Measurements from ENCODE around the gene EFHD2.
"Not testable (repeated sequence)": the region's sequence is repeated elsewhere in the genome, so short reads cannot be mapped to it uniquely, and the experiment has no call there.

The EFHD2 gene

DNA sequence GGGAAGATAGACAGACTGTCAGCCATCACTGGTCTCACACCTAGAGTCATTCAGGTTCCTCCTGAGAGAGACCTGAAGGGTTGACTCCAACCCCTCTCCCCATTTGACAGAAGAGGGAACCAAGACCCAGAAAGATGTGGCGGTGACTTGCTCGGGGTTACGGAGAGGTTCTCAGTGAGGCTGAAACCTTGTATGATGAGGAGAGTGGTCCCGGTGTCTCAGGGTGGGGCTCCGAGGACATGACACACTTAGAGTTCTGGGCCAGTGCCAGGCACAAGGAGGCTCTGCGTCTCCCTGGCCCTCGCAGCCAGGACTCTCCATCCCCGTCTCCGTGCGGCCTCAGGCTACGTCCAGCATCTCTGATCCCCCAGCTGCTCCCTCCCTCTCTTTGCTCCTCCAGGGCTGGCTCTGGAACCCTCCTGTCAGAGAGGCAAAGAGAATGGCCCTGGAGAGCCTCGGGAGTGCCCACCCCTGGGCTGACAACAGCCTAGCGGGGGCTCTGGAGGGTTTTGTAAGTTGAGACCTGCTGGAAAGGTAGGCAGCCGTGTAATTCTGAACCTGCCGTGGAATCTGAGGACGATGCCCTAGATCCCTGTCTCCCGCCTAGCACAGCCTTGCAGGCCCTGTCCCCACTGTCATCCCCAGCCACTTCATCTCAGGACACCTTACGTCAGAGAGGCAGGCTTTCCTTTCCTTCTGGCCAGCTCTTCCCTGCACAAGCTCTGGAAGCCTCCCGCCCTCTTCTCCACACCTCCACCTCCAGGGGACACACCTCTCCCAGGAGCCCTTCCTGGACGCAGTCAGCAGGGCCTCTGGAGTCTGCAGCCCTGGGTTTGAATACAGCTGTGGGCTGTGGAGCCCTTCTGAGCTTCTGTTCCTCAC is 4.1 kb downstream of the EFHD2 start:
- DNase-seq, result no peak

DNA sequence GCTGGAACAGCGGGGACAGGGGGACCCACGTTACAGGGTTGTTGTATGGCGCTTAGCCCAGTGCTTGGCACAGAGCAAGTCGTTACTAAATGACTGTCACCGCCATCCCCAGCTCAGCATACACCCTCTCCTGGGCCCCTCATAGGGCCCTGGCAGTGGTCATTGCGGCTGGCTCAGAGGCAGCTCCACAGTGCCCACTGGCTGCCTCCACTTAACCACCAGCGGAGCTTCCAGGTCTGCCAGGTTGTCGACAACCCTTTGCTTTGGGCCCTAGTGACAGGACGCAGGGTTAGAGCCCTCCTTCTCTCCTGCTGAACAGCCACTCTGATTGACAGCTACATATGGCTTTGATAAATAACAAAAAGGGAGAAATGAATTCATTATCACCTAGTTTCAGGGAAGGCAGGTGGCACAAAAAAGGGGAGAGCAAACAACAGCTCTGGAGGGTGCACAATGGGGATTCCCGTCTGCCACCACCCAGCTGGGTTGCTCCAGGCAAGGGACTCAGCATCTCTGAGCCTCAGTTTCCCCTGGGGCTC is 4.8 kb downstream of the EFHD2 start:
- DNase-seq, result no peak

DNA sequence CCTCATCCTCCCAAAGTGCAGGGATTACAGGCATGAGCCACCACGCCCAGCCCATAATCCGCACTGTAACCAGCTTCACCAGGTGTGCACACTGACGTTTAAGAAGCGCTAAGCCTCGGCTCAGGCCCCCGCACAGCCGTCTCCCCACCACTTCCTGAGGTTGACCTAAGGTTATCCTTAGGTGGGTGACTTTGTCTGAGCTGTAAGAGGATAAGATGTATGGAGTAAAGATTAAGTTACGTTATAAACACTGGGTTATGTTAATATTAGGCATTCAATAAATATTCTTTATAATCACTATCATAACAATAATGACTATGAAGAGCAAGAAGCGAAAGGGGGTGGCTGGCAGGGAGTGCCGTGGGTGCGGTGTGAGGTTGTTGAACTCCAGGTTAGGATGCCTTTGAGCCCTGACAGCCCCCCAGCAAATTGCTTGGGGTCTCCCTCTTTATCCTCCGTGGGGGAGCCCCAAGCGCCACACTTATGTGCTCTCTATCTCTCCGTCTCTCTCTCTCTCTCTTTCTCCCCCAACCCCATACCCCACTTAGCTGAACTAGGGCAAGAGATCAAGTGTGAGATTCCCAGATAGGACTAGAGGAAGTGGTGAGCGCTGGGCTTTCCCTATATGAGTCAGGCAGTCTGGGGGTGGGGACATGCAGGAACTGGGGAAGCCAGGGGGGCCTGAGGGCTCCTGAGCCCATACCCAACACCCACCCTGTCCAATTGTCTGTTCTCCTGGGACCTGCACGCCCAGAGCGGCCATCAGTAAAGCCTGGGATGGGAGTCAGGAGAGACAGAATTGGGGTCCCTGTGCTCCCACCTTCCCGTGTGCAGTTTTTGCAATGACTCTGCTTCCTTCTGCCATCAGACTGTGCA is 7.6 kb downstream of the EFHD2 start:
- DNase-seq, result peak; percentile 32

DNA sequence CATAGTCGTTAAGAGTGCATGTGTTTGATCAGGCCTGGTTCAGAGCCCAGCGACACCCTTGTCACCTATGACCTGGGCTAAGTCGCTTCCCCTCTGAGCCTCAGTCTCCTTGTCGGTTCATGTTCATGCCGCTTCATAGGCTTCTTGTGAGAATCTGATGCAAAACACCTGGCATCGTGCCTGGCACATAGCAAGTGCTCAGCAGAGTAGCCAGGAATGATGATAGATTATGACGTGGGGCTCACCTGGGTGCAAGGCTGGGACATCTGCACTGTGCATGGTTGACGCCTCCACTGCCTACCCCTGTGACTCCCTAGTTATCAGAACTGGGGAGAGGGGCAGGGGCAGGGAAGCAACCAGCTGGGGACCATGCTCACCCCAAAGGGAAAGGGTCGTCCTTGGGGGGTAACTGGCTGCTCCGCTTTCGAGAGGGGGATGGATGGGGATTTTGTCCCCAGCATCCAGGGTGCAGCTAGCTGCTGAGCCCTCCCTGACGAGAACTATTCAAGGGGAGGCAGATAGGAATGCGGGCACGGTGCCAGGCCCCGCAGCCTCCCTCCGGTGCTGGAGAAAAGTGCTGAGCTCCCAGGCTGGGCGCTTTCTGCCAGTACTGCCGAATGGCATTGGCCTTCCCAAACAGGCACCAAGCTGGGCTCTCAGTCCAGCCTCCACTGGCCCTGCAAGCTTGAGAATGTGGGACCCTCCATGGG is 9.3 kb downstream of the EFHD2 start:
- no peak for DNase-seq

DNA sequence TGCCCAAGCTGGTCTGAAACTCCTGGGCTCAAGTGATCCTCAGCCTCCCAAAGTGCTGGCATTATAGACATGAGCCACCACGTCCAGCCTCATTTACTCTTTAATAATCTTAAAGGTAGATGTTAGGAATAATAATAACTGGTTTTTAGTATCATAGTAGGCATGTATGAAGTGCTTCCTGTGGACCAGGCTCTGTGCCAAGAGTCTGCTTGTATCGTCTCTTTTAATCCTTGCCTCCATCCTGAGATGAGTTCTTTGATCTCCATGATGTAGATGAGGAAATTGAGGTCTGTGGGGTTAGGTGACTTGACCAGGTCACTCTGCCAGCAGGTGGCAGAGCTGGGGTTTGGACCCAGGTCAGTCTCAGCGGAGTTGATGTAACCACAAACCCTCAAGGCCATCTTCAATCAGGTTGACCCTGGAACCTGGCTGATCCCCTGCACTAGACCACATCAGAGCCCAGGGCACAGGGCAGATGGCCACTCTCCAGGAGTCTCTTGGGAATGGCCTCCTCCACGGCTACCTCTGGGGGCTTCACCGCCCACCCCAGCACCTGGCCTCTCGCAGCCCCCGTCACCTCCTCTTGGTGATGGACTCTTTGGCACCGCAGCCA is 11.3 kb downstream of the EFHD2 start:
- DNase-seq, result no peak

DNA sequence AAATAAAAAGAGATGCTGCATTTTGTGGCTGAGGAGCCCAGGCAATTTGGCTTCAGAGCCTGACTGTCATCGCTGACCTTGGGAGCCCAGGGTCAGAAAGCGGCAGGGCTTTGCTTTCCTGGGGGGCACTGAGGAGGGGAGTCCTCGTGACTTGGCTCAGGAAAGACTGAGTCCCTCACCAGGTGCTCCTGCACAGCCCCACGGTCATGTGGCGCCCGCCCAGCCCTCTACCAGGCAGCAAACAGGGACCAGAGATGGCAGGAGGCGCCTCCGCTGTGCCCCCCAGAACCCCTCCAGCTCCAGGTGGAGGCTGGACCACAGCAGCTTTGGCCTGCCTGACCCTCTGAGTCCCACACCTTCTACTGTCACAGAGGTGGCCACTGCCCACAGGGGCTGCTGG is 13.2 kb downstream of the EFHD2 start:
- no peak for DNase-seq

DNA sequence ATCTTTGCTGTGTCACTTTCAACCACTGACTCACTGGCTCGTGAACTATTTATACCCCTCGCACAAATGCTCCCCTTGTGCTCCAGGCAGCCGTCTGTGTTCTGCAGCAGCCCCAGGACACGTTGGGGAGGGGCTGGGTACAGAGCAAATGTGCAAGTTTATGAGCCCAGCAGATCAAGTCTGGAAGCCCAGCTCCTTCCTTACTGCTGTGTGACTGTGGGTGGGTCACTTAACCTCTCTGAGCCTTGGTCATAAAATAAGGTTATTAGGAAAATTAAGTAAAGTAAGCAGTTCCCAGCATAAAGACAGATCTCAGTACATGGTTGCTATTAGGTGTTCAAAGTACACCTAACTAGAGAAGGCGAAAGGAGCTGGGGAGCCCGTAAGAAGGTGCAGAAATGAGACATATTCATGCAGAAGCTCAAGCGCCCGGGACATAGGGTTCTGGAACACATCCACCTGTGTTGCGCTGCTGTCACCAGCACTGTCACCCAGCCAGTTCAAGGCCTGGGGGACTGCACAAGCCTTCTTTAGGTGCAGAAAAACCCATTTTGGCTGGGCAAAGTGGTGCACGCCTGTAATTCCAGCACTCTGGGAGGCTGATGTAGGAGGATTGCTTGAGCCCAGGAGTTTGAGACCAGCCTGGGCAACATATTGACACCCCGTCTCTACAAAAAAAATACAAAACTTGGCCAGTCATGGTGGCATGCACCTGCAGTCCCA is 13.8 kb downstream of the EFHD2 start:
- DNase-seq, result no peak

DNA sequence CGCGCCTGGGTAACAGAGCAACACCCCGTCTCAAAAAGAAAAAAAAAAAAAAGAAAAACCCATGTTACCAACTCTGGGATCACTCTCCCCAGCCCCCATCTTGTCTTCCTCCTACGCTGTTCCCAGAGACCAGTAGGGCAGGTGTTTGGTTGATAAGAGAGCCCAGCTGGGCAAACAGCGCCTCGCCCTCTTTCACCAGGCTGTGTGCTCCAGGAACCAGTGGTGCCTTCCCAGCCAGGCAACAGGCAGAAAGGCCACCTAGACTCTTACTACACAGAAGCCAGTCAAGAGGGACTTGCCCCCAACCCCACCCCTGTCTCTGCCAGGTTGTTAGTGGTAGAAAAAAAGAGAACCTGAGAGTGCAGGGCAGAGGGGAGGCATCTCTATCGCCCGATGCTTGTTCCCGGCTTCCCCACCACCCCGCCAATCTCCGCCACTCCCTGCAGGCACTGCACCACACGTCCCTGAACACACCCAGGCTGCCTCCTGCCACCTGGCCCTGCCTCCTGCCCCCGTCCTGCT is 14.5 kb downstream of the EFHD2 start:
- DNase-seq, result no peak

DNA sequence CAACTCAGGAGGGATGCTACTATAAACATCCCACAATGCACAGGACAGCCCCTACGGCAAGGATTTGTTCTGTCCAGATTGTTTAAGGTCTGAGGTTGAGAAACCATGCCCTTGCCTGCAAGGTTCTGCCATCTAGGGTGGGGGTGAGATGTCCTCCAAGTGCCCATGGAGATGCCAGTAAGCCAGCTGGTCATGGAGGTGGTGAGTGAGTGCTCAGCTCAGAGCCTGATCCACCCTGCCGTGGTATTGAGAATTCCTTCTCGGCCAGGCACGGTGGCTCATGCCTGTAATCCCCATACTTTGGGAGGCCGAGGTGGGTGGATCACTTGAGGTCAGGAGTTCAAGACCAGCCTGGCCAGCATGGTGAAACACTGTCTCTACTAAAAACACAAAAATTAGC is 15.3 kb downstream of the EFHD2 start:
- DNase-seq, result no peak

DNA sequence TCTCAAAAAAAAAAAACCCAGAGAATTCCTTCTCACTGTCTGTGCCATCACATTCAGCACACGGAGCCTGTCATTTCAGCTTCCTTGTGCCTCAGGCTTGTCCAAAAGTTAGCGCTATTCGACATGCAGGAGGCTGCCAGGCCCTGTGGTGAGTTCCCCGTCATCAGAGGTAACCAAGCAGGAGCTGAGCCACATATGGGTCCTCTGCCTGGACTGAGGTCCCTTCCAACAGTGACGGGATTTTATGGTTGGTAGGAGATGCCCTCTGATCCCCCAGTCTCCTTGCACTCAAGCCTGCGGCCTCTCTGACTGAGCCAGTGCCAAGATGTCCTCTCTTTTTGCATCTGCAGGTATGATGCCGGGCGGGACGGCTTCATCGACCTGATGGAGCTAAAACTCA is 15.8 kb downstream of the EFHD2 start:
- DNase-seq, result no peak

DNA sequence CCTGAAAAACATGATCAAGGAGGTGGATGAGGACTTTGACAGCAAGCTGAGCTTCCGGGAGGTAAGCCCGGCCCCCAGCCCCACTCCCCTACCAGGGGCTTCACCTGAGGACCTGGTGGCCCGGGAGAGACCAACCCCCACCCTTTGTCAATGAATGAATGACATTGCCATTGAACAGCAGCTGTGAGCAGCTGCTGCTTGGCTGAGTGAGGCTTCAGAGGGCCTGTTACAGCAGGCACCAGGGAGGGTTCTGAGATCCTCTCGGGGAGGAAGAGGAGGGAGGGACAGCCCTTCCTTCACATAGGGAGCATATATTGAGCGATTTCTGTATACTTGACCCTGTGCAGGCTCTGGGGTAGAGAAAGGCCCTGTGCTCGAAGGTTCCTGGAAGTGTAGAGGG is 16.3 kb downstream of the EFHD2 start:
- no peak for DNase-seq

DNA sequence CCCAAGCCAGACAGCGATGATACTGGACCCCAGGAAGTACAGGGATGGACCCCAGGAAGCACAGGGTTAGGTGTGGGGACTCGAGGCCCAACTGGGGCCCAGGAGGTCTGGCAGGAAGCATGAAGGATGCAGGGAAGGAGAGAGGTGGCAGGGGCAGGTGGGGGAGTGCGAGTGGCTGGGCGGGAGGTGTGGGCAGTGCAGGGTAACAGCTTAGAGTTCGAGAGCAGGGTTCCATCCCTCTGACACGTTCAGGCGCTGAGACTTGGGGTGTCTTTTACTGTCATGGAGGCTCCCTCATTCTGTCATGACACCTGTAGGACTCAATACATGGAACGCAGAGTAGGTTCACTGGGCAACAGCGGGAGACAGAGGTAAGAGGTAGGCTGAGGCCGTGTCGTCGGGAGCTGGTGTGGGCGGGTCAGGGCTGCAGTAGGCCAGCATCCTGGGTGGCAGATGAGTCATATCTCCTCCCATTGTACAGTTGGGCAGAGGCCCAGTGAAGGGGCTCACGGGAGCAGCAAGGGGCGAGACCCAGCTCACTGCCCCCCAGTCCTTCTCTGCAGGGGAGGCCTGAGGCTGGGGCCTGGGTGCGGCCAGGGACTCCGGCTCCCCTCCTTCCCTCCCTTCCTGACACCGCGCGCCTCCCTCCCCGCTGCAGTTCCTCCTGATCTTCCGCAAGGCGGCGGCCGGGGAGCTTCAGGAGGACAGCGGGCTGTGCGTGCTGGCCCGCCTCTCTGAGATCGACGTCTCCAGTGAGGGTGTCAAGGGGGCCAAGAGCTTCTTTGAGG is 17.0 kb downstream of the EFHD2 start:
- no peak for DNase-seq

DNA sequence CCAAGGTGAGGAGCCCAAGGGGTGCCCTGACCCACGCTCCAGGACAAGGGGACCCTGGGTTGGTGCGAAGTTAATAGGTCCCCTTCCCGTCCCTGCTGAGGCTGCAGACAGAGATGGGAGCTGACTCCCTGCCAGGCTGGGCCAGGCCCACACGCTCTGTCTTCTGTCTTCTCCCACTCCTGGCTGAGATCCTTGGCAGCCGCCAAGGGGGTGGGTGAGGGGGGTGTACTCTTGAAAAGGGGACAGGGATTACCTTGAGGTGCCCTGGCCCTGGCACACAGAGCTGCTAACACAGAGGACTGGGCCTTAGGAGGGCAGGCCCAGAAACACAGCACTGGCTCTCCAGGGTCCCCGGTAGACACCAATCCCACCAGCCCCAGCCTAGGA is 17.6 kb downstream of the EFHD2 start:
- no peak for DNase-seq

DNA sequence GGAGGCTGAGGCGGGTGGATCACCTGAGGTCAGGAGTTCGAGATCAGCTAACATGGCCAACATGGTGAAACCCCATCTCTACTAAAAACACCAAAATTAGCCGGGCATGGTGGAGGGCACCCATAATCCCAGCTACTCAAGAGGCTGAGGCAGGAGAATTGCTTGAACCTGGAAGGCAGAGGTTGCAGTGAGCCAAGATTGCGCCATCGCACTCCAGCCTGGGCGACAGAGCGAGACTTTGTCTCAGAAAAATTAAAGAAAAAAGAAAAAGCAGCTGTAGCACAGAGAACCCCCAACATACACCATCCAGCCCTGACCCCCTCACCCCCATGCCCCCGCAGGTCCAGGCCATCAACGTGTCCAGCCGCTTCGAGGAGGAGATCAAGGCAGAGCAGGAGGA is 18.6 kb downstream of the EFHD2 start:
- not testable (repeated sequence) for DNase-seq

DNA sequence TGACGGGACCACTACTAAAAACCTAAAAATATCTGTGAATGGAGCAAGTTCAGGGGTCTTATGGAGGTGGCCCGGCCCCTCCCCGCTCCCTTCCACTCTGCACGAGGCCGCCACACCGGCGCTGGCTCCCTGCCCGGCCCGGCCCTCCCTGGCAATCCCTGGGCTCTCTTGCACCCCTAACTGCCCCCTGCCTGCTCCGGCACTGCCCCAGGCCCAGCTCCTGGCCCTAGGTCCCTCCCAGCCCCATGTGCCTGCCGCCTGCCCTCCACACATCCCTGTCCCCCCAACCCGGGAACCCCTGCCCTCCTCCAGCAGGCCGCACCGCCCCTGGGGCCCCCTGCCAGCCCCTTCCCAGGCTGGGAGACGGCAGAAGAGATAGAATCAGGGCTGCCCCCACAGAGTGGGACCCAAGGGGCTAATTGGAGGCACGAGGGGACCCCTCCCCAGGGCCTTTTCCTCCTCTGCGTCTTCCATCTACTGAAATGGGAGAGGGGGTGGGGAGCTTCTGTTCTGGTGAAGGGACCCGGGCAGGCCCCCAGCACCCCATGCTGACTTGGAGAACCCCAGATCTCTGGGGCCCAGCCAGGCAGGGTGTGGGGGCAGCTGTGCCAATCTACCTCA is 19.2 kb downstream of the EFHD2 start:
- DNase-seq, result no peak

DNA sequence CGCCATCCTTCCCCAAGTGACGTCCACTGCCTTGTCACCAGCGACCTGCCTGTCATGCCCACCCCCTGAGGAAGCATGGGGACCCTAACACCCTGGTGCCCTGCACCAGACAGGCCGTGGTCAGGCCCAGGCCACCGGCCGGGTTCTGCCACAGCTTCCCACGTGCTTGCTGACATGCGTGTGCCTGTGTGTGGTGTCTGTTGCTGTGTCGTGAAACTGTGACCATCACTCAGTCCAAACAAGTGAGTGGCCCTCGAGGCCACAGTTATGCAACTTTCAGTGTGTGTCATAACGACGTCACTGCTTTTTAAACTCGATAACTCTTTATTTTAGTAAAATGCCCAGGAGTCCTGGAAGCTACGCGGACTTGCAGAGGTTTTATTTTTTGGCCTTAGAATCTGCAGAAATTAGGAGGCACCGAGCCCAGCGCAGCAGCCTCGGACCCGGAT is 20.0 kb downstream of the EFHD2 start:
- DNase-seq, result no peak

DNA sequence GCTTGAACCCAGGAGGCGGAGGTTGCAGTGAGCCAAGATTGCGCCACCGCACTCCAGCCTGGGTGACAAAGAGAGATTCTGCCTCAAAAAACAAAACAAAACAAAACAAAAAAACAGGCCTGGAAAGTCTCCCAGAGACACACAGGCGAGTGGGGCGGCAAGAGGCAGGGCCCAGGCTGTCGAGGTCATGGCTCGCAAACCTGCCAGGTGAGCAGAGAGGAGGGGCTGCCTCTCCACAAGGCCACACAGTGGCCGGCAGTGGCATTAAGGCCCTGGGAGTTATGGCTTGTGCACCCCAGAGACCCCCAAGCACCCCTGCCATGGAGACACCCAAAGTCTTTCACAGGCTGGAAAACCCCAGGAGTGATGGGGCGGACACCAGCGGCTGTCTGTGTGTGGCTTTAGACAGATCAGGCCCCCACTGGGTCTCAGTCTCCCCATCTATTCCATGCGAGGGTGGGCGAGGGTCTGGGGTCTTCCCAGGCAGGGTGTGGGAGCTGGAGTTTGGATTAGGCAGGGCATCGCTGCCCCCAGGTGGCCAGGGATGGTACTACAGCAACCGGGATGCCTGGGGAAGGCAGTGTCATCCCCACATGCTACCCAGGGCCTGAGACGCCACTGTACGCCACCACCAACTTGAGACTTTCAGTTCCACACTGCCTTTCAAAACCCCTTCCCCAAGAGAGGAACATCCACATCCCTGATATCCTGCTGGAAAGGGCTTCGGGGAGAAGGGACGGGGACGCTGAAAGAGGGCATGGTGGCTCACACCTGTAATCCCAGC is 21.3 kb downstream of the EFHD2 start:
- peak; percentile 67 for DNase-seq

DNA sequence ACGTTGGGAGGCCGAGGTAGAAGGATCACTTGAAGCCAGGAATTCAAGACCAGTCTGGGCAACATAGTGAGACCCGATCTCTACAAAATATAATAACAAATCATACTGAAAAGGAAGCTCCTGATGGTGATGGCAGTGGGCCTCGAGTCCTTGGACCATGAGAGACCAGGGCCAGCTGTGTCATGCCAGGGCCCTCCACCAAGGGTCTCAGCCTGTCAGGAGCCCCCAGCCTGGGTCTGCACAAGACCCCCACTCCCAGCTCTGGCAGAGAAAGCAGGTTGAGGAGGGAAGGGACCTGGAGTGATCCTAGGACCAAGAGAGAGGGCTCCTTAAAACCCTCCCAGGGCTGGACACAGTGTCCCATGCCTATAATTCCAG is 21.9 kb downstream of the EFHD2 start:
- DNase-seq, result no peak

DNA sequence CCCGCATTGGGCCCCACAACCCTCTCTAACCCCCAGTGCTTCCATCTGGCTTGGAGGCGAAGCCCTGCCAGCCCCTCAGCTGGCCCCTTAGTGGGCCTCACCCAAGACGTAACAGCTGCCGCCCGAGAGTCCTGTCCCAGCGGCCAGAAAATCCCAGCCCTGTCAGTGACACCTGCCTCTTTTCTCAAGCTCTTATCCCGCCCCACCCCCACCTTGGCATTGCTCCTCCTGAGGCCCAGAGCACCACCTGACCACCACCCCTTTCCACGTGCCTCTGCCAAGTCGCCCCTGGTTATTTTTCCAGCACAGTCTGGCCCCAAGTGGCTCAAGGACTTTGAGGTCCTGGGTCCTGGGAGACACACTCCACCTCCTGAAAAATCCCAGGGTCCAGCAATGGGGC is 22.6 kb downstream of the EFHD2 start:
- DNase-seq, result no peak

DNA sequence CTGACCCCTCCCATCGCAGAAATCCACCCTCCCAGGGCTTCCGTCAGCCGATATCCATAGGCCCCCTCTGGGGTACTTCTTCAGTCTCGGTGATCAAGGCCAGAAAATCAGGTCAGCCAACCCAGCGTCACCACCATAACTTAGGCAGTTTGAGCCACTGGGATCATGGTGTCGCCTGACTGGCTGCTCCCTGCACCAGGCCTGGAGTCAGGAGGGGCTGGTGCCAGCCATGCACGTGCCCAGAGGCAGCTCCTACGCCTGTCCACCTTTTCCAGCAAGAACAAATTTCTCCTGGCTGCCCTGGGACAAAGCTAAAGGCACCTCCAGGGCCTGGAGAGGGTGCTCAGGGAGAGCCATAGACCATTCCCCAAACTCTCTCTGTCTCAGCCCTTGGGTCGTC is 23.8 kb downstream of the EFHD2 start:
- no peak for DNase-seq
